ENCODE measurements around the gene MAP7D1. TPM values are rescaled to one million over a fixed set of nuclear protein-coding genes. Genes with fewer than 3 reads are reported as not detected.
A peak's percentile ranks its signal among the peaks of the same experiment; 100 is the strongest.

Gene MAP7D1
- total RNA-seq, 2 experiments from 2014 or later = 122 to 133 TPM

DNA sequence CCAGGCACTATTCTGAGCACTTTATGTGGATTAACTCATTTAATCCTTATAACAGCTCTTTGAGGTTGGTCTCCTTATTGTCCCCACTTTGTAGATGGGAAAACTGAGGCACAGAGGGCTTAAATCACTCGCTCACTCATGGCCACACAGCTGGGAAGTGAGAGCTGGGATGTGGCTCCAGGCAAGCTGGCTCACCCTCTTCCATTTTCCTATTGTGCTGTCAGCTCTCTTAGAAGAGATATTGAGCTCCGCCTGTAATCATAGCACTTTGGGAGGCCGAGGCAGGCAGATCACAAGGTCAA lies 27.1 kb upstream of the MAP7D1 start:
- ChIA-PET CTCF (interaction anchor here (0.8 kb wide), 1 partner anchor 32 kb away, joined by 3 read pairs; no protein-coding TSS in a partner anchor), POLR2A (no interaction called here)
- Mint-ChIP-seq H3K27me3 (peaks cover 18% of the 10 kb centered on the region), H3K9me3 (ENCODE audit: low read depth) (no peaks in the 10 kb centered on the region), H3K4me1 (peaks cover 10% of the 10 kb centered on the region), H3K4me3 (no peak overlapping the region), H3K27ac (no peak overlapping the region), H3K36me3 (ENCODE audit: low read depth) (no peaks in the 10 kb centered on the region)
- no peak for DNase-seq
- ATAC-seq = no peak
- intact Hi-C loops (cut with DNase I, micrococcal nuclease) = no loop called here

DNA sequence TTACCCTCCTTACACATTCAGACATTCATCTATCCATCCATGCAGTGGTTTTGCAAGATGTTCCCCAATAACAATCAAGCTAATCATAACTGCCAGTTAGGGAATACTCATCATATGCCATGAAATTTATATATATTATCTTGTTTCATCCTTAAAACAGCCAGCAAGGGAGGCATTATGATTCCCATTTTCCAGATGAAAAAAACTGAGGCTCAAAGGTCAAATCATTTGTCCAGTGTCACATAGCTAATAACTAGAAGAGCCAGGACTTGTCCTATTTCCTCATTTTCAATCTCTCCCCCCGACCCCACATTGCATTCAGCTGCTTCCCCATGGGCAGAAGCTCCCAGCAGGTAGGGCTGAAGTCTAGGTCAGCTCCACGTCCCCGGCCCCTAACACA lies 23.9 kb upstream of the MAP7D1 start:
- peaks cover 4% of the 10 kb centered on the region for H3K4me1 Mint-ChIP-seq
- H3K27me3 Mint-ChIP-seq = no peaks in the 10 kb centered on the region
- ATAC-seq (no peak), DNase-seq (no peak)
- CTCF ChIA-PET = interaction anchor here (0.6 to 1.9 kb wide), 9 partner anchors 9 to 871 kb away, joined by 3 to 8 read pairs (median 3); no protein-coding TSS in a partner anchor
- no peak overlapping the region for H3K27ac Mint-ChIP-seq
- H3K9me3 Mint-ChIP-seq (ENCODE audit: low read depth) = no peaks in the 10 kb centered on the region
- intact Hi-C loops (cut with DNase I, micrococcal nuclease) = no loop called here
- peaks cover under 1% of the 10 kb centered on the region for H3K36me3 Mint-ChIP-seq (ENCODE audit: low read depth)
- H3K4me3 Mint-ChIP-seq = no peak overlapping the region
- POLR2A ChIA-PET = no interaction called here

DNA sequence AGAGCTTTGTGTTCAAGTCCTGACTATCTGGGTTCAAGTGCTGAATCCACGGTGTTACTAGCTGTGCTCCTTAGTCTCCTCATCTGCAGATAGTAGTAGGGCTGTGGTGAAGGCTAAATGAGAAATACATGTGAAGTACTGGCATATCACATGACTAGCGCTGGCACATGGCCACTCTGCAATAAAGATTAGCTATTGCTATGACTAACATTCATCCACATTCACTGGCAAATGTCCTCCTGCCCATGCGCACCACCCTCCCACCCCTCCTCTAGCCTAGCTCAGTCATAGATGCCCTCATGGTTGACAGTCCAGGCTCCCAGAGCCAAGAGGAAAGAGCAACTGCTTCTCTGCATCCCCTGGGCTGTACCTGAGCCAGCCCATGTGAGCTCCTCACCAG lies 22.5 kb upstream of the MAP7D1 start:
- no peaks in the 10 kb centered on the region for H3K27me3 Mint-ChIP-seq
- intact Hi-C loops (cut with DNase I, micrococcal nuclease) = no loop called here
- H3K36me3 Mint-ChIP-seq (ENCODE audit: low read depth) = peaks cover 6% of the 10 kb centered on the region
- no peak overlapping the region for H3K27ac Mint-ChIP-seq
- no peaks in the 10 kb centered on the region for H3K9me3 Mint-ChIP-seq (ENCODE audit: low read depth)
- no peak overlapping the region for H3K4me3 Mint-ChIP-seq
- POLR2A ChIA-PET = interaction anchor here (1.0 kb wide), 1 partner anchor 9 kb away, joined by 4 read pairs; no protein-coding TSS in a partner anchor
- CTCF ChIA-PET = interaction anchor here (0.5 to 3.2 kb wide), 15 partner anchors 10 to 311 kb away, joined by 3 to 28 read pairs (median 4); partner anchors contain the start of gene SH3D21
- H3K4me1 Mint-ChIP-seq = peaks cover 4% of the 10 kb centered on the region
- ATAC-seq (peak; percentile 27), DNase-seq (no peak)

DNA sequence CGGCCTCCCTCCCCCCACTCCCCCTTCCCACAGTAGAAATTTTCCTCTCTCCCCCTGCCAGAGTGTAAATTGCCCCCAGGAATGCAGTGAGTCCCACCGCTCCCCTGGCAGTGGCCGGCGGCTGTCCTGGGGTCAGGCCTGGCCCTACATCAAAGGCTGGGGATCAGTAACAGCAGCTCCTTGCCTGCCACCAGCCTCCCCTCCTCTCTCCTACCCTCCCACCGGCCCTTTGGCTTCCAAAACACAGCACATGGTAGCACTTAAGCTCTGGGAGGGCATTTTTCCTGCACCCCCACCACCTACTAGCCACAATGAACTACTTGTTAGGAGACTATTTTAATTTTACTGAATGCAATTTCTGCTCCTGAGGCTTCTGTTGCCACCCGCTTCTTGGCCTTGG lies 21.9 kb upstream of the MAP7D1 start:
- ChIA-PET POLR2A (interaction anchor here (1.0 kb wide), 1 partner anchor 8 kb away, joined by 4 read pairs; no protein-coding TSS in a partner anchor), CTCF (interaction anchor here (0.5 to 3.2 kb wide), 16 partner anchors 10 to 328 kb away, joined by 3 to 28 read pairs (median 4); no protein-coding TSS in a partner anchor)
- no peak overlapping the region for H3K4me3 Mint-ChIP-seq
- peaks cover 4% of the 10 kb centered on the region for H3K4me1 Mint-ChIP-seq
- no peaks in the 10 kb centered on the region for H3K9me3 Mint-ChIP-seq (ENCODE audit: low read depth)
- H3K27ac Mint-ChIP-seq = no peak overlapping the region
- intact Hi-C loops (cut with DNase I, micrococcal nuclease) = loop anchor here (1.0 to 2.0 kb wide), 2 partner anchors 35 to 251 kb away; partner anchors contain the start of gene AGO1 (in 1 of the 2)
- H3K36me3 Mint-ChIP-seq (ENCODE audit: low read depth) = peaks cover 7% of the 10 kb centered on the region
- DNase-seq (no peak), ATAC-seq (no peak)
- no peaks in the 10 kb centered on the region for H3K27me3 Mint-ChIP-seq

DNA sequence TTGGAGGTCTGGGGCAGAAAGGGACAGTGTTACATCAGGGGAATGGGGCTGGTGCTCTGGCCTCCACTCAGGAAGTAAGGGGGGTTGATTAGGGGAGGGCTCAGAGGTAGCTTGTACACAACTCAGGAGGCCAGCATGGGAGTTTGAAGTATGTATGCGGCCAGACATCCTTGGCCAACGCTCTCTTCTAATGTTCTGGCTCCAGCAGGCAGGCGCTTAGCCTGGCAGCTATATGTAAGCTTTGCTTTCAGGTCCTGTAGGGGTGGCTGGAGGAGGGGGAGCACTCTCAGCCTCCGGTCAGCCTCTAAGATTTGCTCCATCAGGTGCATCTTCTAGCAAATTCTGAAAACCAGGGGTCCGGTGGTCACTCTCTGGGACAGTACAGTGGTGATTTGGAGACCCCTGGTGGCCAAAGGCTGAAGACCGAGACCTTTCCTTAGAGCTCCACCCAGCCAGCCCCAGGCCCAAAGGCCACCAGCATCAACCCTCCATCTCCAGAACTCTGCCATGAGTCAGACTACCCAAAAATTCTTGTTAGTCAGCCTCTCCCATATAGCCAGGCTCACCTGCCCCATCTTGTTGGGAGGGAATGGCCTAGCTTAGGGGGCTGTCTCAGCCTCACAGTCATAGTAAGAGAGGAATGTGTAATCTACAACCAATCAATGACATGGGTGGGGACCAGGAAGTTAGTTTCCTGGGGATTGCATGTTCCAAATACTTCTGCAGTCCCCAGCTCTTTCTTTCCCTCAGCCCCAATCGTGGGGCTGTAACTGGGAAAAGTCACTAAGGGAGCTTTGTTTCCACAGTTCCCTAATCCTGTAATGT lies 21.2 kb upstream of the MAP7D1 start:
- no peaks in the 10 kb centered on the region for H3K27me3 Mint-ChIP-seq
- CTCF ChIA-PET = interaction anchor here (0.5 to 3.2 kb wide), 25 partner anchors 11 to 475 kb away, joined by 3 to 28 read pairs (median 4); no protein-coding TSS in a partner anchor
- H3K27ac Mint-ChIP-seq = no peak overlapping the region

DNA sequence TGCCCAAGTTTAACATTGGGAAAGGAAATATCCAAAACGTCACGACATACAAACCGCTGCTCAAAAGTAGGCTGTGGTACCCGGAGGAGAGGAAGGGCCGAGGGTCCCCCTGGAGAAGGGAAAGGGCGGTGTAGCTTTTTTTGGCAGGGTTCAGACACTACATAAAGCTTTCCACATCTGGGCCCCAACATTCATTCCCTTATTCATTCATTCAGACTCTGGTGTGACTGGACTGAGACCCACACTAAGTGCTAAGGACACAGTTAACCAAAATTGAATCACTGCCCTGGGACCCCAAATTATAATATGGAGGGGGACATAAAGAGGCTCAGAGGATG lies 20.7 kb upstream of the MAP7D1 start:
- Mint-ChIP-seq H3K27me3 (no peaks in the 10 kb centered on the region), H3K4me3 (no peak overlapping the region), H3K9me3 (ENCODE audit: low read depth) (no peaks in the 10 kb centered on the region), H3K4me1 (peaks cover 7% of the 10 kb centered on the region), H3K36me3 (ENCODE audit: low read depth) (peaks cover 13% of the 10 kb centered on the region), H3K27ac (no peak overlapping the region)
- POLR2A ChIA-PET = interaction anchor here (0.6 kb wide), 1 partner anchor 12 kb away, joined by 3 read pairs; no protein-coding TSS in a partner anchor
- CTCF ChIA-PET = interaction anchor here (0.6 to 3.2 kb wide), 19 partner anchors 10 to 475 kb away, joined by 3 to 28 read pairs (median 4); no protein-coding TSS in a partner anchor
- ATAC-seq (no peak), DNase-seq (no peak)
- intact Hi-C loops (cut with DNase I, micrococcal nuclease) = loop anchor here in 1 of 2 experiments (2.0 kb wide), 1 partner anchor 252 kb away; the partner anchor contains the start of gene AGO1

More for the DNA sequence above, 21.2 kb upstream of the MAP7D1 start:
- Mint-ChIP-seq H3K9me3 (ENCODE audit: low read depth) (no peaks in the 10 kb centered on the region), H3K4me1 (peaks cover 4% of the 10 kb centered on the region), H3K36me3 (ENCODE audit: low read depth) (peaks cover 9% of the 10 kb centered on the region), H3K4me3 (no peak overlapping the region)
- intact Hi-C loops (cut with DNase I, micrococcal nuclease) = loop anchor here (1.0 to 2.0 kb wide), 2 partner anchors 35 to 252 kb away; partner anchors contain the start of gene AGO1 (in 1 of the 2)
- ATAC-seq = peak; percentile 73
- peak; percentile 71 for DNase-seq
- POLR2A ChIA-PET = interaction anchor here (0.6 kb wide), 2 partner anchors 11 to 14 kb away, joined by 3 to 5 read pairs; partner anchors contain the start of gene TRAPPC3

DNA sequence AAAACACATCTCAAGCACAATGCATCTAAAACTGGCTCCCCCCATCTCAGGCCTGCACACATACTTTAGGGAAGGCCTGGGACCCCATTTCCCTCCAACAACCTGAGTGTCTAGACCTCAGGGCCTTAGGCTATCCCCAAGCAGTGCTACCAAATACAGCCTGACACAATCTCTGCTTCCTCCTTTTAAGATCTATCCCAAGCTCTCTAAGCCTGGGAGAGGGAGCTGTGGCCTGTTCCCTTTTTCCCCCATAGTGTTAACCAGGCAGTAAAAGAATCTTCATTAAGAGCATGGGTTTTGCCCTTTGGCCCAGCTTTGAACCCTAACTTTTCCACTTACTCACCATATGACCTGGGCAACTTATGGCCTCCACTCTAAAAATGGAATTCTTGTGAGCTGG lies 20.2 kb upstream of the MAP7D1 start:
- CTCF ChIA-PET = interaction anchor here (0.7 to 3.2 kb wide), 10 partner anchors 10 to 87 kb away, joined by 3 to 28 read pairs (median 4); no protein-coding TSS in a partner anchor
- no peak for ATAC-seq

DNA sequence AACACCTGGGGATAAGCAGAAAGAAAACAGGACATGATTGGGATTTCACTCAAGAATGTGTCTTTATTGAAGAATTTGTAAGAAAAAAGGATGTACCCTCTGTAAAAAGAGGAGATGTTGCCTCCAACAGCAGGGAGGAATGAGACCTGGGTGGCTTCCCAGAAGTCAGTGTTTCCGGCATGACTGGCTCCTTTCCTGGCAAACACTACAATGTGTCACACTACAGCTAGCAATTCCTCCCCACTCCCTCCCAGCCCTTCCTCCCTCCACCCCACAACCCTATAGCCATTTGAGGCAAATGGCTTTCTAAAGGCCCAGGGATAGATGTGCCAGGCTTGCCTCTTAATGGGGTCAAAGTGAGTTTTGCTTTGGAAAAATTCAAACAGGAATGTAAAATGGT lies 19.4 kb upstream of the MAP7D1 start:
- intact Hi-C loops (cut with DNase I, micrococcal nuclease) = no loop called here
- H3K27me3 Mint-ChIP-seq = no peaks in the 10 kb centered on the region
- H3K36me3 Mint-ChIP-seq (ENCODE audit: low read depth) = peaks cover 15% of the 10 kb centered on the region
- DNase-seq (no peak), ATAC-seq (no peak)
- no peaks in the 10 kb centered on the region for H3K9me3 Mint-ChIP-seq (ENCODE audit: low read depth)
- peaks cover 20% of the 10 kb centered on the region for H3K4me1 Mint-ChIP-seq
- CTCF ChIA-PET = interaction anchor here (0.6 to 0.7 kb wide), 3 partner anchors 19 to 39 kb away, joined by 3 to 5 read pairs (median 3); no protein-coding TSS in a partner anchor
- peak overlapping the region; percentile 25 for H3K27ac Mint-ChIP-seq
- POLR2A ChIA-PET = no interaction called here
- no peak overlapping the region for H3K4me3 Mint-ChIP-seq

More for the DNA sequence above, 20.2 kb upstream of the MAP7D1 start:
- Mint-ChIP-seq H3K27me3 (no peaks in the 10 kb centered on the region), H3K9me3 (ENCODE audit: low read depth) (no peaks in the 10 kb centered on the region), H3K27ac (peak overlapping the region; percentile 58), H3K4me3 (no peak overlapping the region), H3K36me3 (ENCODE audit: low read depth) (peaks cover 13% of the 10 kb centered on the region), H3K4me1 (peaks cover 12% of the 10 kb centered on the region)
- no peak for DNase-seq
- POLR2A ChIA-PET = no interaction called here
- intact Hi-C loops (cut with DNase I, micrococcal nuclease) = loop anchor here in 1 of 2 experiments (2.0 kb wide), 1 partner anchor 253 kb away; the partner anchor contains the start of gene AGO1

DNA sequence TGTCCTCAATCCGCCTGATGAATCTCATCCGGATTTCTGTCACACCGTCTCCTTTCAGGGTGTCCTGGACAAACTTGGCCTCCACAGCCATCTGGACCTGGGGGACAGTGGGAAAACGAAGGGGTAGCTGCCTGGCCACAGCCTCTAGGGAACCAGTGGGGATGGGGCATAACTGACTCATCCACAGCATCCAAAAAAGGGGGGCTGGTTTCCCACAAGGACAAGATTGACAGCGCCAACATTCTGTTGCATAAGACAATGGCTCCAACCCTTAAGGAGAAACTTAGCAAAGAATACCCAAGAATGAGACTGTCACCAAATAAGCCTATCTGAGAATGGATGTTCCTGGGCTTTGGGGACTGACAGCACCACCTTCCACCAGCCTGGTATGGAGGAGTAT lies 18.7 kb upstream of the MAP7D1 start:
- no peak overlapping the region for H3K4me3 Mint-ChIP-seq
- DNase-seq = no peak
- H3K4me1 Mint-ChIP-seq = peaks cover 25% of the 10 kb centered on the region
- intact Hi-C loops (cut with DNase I, micrococcal nuclease) = no loop called here
- H3K9me3 Mint-ChIP-seq (ENCODE audit: low read depth) = no peaks in the 10 kb centered on the region
- ChIA-PET CTCF (interaction anchor here (0.6 to 0.7 kb wide), 3 partner anchors 20 to 40 kb away, joined by 3 to 5 read pairs (median 3); no protein-coding TSS in a partner anchor), POLR2A (no interaction called here)
- H3K27ac Mint-ChIP-seq = no peak overlapping the region
- H3K27me3 Mint-ChIP-seq = no peaks in the 10 kb centered on the region
- no peak for ATAC-seq
- peaks cover 15% of the 10 kb centered on the region for H3K36me3 Mint-ChIP-seq (ENCODE audit: low read depth)

DNA sequence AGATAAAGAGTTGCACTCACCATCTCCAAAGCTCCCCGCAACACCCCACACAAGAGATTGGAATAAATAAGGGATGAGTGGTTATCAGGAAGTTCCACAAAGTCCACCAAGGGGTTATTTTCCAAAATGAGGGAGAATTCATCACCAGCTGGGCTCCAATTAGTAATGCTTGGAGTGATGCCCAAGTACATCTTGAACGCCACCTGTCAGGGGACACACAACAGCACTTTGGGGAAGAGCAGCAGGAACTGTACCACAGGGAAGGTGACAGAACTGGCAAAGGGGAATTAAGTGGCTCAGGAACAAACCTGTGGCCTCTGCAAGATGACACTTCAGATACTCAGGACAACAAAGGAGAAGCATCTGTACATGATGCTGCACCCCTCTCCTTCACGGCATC lies 18.2 kb upstream of the MAP7D1 start:
- Mint-ChIP-seq H3K4me3 (no peak overlapping the region), H3K4me1 (peaks cover 28% of the 10 kb centered on the region), H3K27ac (no peak overlapping the region), H3K27me3 (no peaks in the 10 kb centered on the region), H3K36me3 (ENCODE audit: low read depth) (peaks cover 15% of the 10 kb centered on the region), H3K9me3 (ENCODE audit: low read depth) (no peaks in the 10 kb centered on the region)
- DNase-seq (no peak), ATAC-seq (no peak)
- ChIA-PET CTCF (no interaction called here), POLR2A (interaction anchor here (0.6 kb wide), 1 partner anchor 47 kb away, joined by 3 read pairs; no protein-coding TSS in a partner anchor)
- intact Hi-C loops (cut with DNase I, micrococcal nuclease) = no loop called here

DNA sequence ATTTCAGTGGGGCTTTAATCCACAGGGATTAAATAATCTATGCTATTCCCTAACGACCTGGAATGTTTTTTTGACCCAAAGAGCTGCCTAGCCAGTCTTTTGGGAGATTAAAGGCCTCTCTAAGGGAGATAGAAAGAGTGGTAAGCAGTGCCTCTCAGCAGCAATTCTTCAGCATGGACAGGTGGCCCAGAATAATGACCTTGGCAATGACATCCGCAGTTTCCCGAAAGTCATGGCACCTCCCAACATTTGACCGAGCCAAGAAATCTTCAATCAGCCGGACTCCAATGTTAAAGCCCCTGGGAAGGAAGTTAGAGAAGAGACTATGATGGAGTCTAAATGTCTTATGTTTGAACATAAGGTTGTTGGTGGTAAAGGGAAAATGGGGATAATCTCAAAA lies 16.4 kb upstream of the MAP7D1 start:
- ATAC-seq (no peak), DNase-seq (no peak)
- ChIA-PET POLR2A (no interaction called here), CTCF (interaction anchor here (0.6 kb wide), 1 partner anchor 157 kb away, joined by 3 read pairs; no protein-coding TSS in a partner anchor)
- Mint-ChIP-seq H3K4me1 (peaks cover 43% of the 10 kb centered on the region), H3K27me3 (no peaks in the 10 kb centered on the region), H3K9me3 (ENCODE audit: low read depth) (no peaks in the 10 kb centered on the region), H3K36me3 (ENCODE audit: low read depth) (peaks cover 15% of the 10 kb centered on the region), H3K4me3 (no peak overlapping the region), H3K27ac (peak overlapping the region; percentile 34)
- intact Hi-C loops (cut with DNase I, micrococcal nuclease) = no loop called here
